A549 (cell line): Measurements from ENCODE around the gene TUBGCP6.

Experiments used
- CTCF ChIP-seq: fragments of >200 bp; sonication (Bioruptor Twin); formaldehyde crosslinking; IDR thresholded peaks from 3 replicates; pipeline ENCODE4 v1.5.1; 2016
- E2F6 ChIP-seq: IDR thresholded peaks from 2 replicates; pipeline ENCODE4 v1.6.1; 2012; ENCODE audit warnings: low read depth, borderline replicate concordance
- GATA3 ChIP-seq: IDR thresholded peaks from 2 replicates; pipeline ENCODE4 v1.6.1; 2012; ENCODE audit warnings: borderline replicate concordance
- KDM1A ChIP-seq: fragments of 200-600 bp; sonication (generic); IDR thresholded peaks from 2 replicates; pipeline ENCODE4 v1.6.1; 2016; ENCODE audit warnings: low read depth, mild to moderate bottlenecking
- MAZ ChIP-seq: fragments of 150-350 bp; IDR thresholded peaks from 2 replicates; pipeline ENCODE4 v1.6.1; 2014; ENCODE audit warnings: antibody characterized with exemption, low read depth, low read length, borderline replicate concordance
- POLR2A ChIP-seq: IDR thresholded peaks from 2 replicates; pipeline ENCODE4 v1.6.1; 2012; ENCODE audit warnings: mild to moderate bottlenecking, low read length
- RNF2 ChIP-seq: fragments of 200-600 bp; sonication (generic); IDR thresholded peaks from 2 replicates; pipeline ENCODE4 v1.6.1; 2016; ENCODE audit warnings: low read depth, mild to moderate bottlenecking, antibody characterized with exemption, moderate library complexity, borderline replicate concordance
- SMC3 ChIP-seq: fragments of >200 bp; sonication (Bioruptor Twin); formaldehyde crosslinking; IDR thresholded peaks from 3 replicates; pipeline ENCODE4 v1.6.1; 2018; ENCODE audit warnings: inconsistent platforms
- TFCP2L1 ChIP-seq: fragments of 250-450 bp; sonication (Bioruptor Pico); IDR thresholded peaks from 2 replicates; pipeline ENCODE4 v1.5.0; 2021; ENCODE audit warnings: mild to moderate bottlenecking

GRCh38 chr22:50286275-50286674 is 41.5 kb upstream of the TUBGCP6 start:
- no peak for TF ChIP-seq POLR2A
- TF ChIP-seq CTCF: no peak
- no peak for TF ChIP-seq SMC3
- no peak for TF ChIP-seq E2F6
- TF ChIP-seq KDM1A: no peak
- no peak for TF ChIP-seq MAZ
- no peak for TF ChIP-seq RNF2
- TF ChIP-seq GATA3: no peak
- TF ChIP-seq TFCP2L1 (CRISPR knock-in tag): no peak
